Breast epithelium (tissue), 3 donors: ENCODE data around the gene BAIAP3.

ENCODE experiments used
- POLR2AphosphoS5 ChIP-seq, 3 donors: sonication (generic); formaldehyde crosslinking; IDR thresholded peaks; one replicate each; pipeline ENCODE4 v1.6.1; 2017; ENCODE audit warnings: antibody characterized with exemption in 3 of 3
- TF ChIP-seq, protein P1 (sequence below), 3 donors: fragments of 450-650 bp; IDR thresholded peaks; one replicate each; pipeline ENCODE4 v1.5.1; 2016 to 2017; ENCODE audit warnings: antibody characterized with exemption in 3 of 3, mild to moderate bottlenecking in 3 of 3, moderate library complexity in 3 of 3

DNA sequence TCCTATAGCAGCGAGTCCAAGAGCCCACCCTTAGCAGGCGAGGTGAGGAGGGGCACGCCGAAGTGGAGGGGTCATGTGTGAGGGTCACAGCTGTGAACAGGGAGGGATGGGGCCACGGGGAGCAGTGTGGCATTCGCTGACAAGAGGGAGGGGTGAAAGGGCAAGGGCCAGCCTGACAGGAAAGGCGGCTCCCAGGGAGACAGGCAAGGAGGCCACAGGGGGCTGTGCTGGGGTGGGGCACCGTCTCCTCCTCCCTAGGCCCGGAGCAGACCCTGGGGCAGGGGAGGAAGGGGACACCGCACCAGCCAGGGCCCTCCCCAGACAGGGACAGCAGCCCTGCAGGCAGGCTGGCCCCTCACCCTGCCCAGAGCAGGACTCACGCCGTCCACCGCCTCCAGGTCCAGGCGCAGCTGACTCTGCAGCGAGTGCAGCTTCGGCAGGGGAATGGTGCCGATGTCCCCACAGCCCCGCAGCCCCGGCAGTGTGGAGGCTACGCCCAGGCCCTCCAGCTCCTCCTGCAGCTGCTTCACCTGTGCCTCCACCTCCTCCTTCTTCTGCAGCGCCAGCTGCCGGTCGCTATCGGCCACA lies 33.4 kb downstream of the BAIAP3 start:
- TF ChIP-seq, protein P1, sequence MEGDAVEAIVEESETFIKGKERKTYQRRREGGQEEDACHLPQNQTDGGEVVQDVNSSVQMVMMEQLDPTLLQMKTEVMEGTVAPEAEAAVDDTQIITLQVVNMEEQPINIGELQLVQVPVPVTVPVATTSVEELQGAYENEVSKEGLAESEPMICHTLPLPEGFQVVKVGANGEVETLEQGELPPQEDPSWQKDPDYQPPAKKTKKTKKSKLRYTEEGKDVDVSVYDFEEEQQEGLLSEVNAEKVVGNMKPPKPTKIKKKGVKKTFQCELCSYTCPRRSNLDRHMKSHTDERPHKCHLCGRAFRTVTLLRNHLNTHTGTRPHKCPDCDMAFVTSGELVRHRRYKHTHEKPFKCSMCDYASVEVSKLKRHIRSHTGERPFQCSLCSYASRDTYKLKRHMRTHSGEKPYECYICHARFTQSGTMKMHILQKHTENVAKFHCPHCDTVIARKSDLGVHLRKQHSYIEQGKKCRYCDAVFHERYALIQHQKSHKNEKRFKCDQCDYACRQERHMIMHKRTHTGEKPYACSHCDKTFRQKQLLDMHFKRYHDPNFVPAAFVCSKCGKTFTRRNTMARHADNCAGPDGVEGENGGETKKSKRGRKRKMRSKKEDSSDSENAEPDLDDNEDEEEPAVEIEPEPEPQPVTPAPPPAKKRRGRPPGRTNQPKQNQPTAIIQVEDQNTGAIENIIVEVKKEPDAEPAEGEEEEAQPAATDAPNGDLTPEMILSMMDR (IDR thresholded peaks at IDR 0.05) = no peak
- no peak for TF ChIP-seq POLR2AphosphoS5 (IDR thresholded peaks at IDR 0.05)
